ENCODE measurements around the gene TTC27. TPM values are rescaled to one million over a fixed set of nuclear protein-coding genes. Genes with fewer than 3 reads are reported as not detected.

TTC27 gene
- polyA plus RNA-seq, 1 donor from 2014 or later = 11.1 TPM

DNA sequence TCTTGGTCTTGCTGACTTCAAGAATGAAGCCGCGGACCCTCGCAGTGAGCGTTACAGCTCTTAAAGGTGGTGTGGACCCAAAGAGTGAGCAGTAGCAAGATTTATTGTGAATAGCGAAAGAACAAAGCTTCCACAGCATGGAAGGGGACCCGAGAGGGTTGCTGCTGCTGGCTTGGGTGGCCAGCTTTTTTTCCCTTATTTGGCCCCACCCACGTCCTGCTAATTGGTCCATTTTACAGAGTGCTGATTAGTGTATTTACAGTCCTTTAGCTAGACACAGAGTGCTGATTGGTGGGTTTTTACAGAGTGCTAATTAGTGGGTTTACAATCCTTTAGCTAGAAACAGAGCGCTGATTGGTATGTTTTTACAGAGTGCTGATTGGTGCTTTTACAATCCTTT is 230.9 kb downstream of the TTC27 start:
- no peaks in the 10 kb centered on the region for H4K20me1 ChIP-seq (ENCODE audit: insufficient read depth)
- H3K27ac ChIP-seq (ENCODE audit: low read length) = no peak overlapping the region
- H3K4me2 ChIP-seq (ENCODE audit: low read length) = no peak overlapping the region
- no peak overlapping the region for H3K4me3 ChIP-seq (ENCODE audit: low read length)
- H3K9me2 ChIP-seq (ENCODE audit: insufficient read depth, low read length) = no peaks in the 10 kb centered on the region
- no peaks in the 10 kb centered on the region for H3K36me3 ChIP-seq (ENCODE audit: insufficient read depth, low read length)
- H3K27me3 ChIP-seq (ENCODE audit: insufficient read depth, low read depth, low read length) = no peaks in the 10 kb centered on the region
- no peaks in the 10 kb centered on the region for H3F3A ChIP-seq (ENCODE audit: insufficient read depth, low read length, poor library complexity, severe bottlenecking)
- H3K9me3 ChIP-seq (ENCODE audit: low read length) = no peaks in the 10 kb centered on the region
- no peak overlapping the region for H2AFZ ChIP-seq (ENCODE audit: low read depth, low read length)
- H3K9ac ChIP-seq (ENCODE audit: low read length) = no peak overlapping the region
- no peaks in the 10 kb centered on the region for H3K79me2 ChIP-seq (replicated peaks; ENCODE audit: insufficient read depth, low read length)
- no peak for TF ChIP-seq TAF1 (IDR thresholded peaks at IDR 0.05; ENCODE audit: low read depth)
- TF ChIP-seq EZH2 (IDR thresholded peaks at IDR 0.05; ENCODE audit: borderline replicate concordance, insufficient read depth, low read length, poor library complexity, severe bottlenecking) = no peak
- TF ChIP-seq POLR2AphosphoS5 (IDR thresholded peaks at IDR 0.05) = no peak
- no peak for TF ChIP-seq RAD21 (conservative IDR thresholded peaks at IDR 0.05)

DNA sequence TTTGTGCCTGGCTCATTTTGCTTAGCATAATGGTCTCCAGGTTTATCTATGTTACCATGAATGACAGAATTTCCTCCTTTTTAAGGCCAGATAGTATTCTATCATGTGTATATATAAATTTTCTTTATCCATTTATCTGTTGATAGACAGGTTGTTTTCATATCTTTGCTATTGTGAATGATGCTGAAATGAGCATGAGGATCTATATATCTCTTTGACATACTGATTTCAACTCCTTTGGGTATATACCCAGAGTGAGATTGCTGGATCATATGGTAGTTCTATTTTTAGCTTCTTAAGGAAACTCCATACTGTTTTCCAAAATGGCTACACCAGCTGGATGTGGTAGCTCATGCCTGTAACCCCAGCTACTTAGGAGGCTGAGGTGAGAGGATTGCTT is 232.5 kb downstream of the TTC27 start:
- H3F3A ChIP-seq (ENCODE audit: insufficient read depth, low read length, poor library complexity, severe bottlenecking) = no peaks in the 10 kb centered on the region
- H3K36me3 ChIP-seq (ENCODE audit: insufficient read depth, low read length) = no peaks in the 10 kb centered on the region
- no peak overlapping the region for H3K4me3 ChIP-seq (ENCODE audit: low read length)
- no peaks in the 10 kb centered on the region for H3K79me2 ChIP-seq (replicated peaks; ENCODE audit: insufficient read depth, low read length)
- H3K27ac ChIP-seq (ENCODE audit: low read length) = peak overlapping the region; percentile 43
- H3K9me3 ChIP-seq (ENCODE audit: low read length) = no peaks in the 10 kb centered on the region
- TF ChIP-seq RAD21 (conservative IDR thresholded peaks at IDR 0.05) (no peak), EP300 (conservative IDR thresholded peaks at IDR 0.05; ENCODE audit: poor library complexity, severe bottlenecking) (peak; percentile 92), POLR2AphosphoS5 (IDR thresholded peaks at IDR 0.05) (peak; percentile 86), REST (IDR thresholded peaks at IDR 0.05; ENCODE audit: borderline replicate concordance) (no peak), TAF1 (IDR thresholded peaks at IDR 0.05; ENCODE audit: low read depth) (no peak)
- TF ChIP-seq, protein P1, sequence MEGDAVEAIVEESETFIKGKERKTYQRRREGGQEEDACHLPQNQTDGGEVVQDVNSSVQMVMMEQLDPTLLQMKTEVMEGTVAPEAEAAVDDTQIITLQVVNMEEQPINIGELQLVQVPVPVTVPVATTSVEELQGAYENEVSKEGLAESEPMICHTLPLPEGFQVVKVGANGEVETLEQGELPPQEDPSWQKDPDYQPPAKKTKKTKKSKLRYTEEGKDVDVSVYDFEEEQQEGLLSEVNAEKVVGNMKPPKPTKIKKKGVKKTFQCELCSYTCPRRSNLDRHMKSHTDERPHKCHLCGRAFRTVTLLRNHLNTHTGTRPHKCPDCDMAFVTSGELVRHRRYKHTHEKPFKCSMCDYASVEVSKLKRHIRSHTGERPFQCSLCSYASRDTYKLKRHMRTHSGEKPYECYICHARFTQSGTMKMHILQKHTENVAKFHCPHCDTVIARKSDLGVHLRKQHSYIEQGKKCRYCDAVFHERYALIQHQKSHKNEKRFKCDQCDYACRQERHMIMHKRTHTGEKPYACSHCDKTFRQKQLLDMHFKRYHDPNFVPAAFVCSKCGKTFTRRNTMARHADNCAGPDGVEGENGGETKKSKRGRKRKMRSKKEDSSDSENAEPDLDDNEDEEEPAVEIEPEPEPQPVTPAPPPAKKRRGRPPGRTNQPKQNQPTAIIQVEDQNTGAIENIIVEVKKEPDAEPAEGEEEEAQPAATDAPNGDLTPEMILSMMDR (IDR thresholded peaks at IDR 0.05; ENCODE audit: poor library complexity, severe bottlenecking) = no peak
- H3K4me2 ChIP-seq (ENCODE audit: low read length) = no peak overlapping the region
- H3K9ac ChIP-seq (ENCODE audit: low read length) = no peak overlapping the region
- H2AFZ ChIP-seq (ENCODE audit: low read depth, low read length) = no peak overlapping the region
- no peaks in the 10 kb centered on the region for H3K9me2 ChIP-seq (ENCODE audit: insufficient read depth, low read length)
- H4K20me1 ChIP-seq (ENCODE audit: insufficient read depth) = no peaks in the 10 kb centered on the region
- no peaks in the 10 kb centered on the region for H3K27me3 ChIP-seq (ENCODE audit: insufficient read depth, low read depth, low read length)

DNA sequence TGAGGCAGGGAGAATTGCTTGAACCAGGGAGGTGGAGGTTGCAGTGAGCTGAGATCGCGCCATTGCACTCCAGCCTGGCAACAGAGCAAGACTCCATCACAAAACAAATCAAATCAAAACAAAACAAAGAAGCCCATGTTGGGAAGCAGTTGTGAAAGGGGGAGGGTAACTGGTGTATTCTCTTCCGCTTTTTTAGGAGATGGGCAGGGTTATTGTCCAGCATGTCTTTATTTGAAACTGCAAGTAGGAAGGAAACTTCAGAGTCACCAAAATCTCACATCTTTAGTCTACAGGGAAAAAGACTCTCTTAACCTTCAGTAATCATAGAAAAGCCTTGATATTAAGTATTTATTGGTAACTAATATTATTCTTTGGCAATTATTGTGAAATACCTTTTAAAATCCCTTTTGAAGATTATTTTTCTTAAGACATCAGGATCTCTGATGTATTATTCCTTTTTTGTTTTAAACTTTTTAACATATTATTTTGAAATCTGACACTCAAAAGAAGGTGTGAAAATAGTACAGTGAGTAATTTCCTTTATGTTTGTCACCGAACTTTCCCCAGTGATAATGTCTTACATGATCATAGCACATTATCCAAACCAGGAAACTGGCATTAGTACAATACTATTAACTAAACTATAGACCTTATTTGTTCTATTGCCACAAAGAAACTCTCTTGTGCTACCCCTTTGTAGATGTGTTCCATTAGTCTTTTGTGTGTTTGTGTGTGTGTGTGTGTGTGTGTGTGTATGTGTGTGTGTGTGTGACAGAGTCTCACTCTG is 234.6 kb downstream of the TTC27 start:
- no peak overlapping the region for H3K4me2 ChIP-seq (ENCODE audit: low read length)
- no peak overlapping the region for H3K9ac ChIP-seq (ENCODE audit: low read length)
- no peak overlapping the region for H3K4me3 ChIP-seq (ENCODE audit: low read length)
- no peaks in the 10 kb centered on the region for H3F3A ChIP-seq (ENCODE audit: insufficient read depth, low read length, poor library complexity, severe bottlenecking)
- H4K20me1 ChIP-seq (ENCODE audit: insufficient read depth) = no peaks in the 10 kb centered on the region
- H3K9me2 ChIP-seq (ENCODE audit: insufficient read depth, low read length) = no peaks in the 10 kb centered on the region
- H3K36me3 ChIP-seq (ENCODE audit: insufficient read depth, low read length) = no peaks in the 10 kb centered on the region
- H3K27ac ChIP-seq (ENCODE audit: low read length) = no peak overlapping the region
- H3K9me3 ChIP-seq (ENCODE audit: low read length) = no peaks in the 10 kb centered on the region
- no peak overlapping the region for H2AFZ ChIP-seq (ENCODE audit: low read depth, low read length)
- no peaks in the 10 kb centered on the region for H3K79me2 ChIP-seq (replicated peaks; ENCODE audit: insufficient read depth, low read length)
- no peaks in the 10 kb centered on the region for H3K27me3 ChIP-seq (ENCODE audit: insufficient read depth, low read depth, low read length)
- TF ChIP-seq REST (IDR thresholded peaks at IDR 0.05; ENCODE audit: borderline replicate concordance) (no peak), EP300 (conservative IDR thresholded peaks at IDR 0.05; ENCODE audit: poor library complexity, severe bottlenecking) (no peak), TAF1 (IDR thresholded peaks at IDR 0.05; ENCODE audit: low read depth) (no peak), MXI1 (conservative IDR thresholded peaks at IDR 0.05; ENCODE audit: poor library complexity, severe bottlenecking) (no peak), RAD21 (conservative IDR thresholded peaks at IDR 0.05) (no peak), EZH2 (IDR thresholded peaks at IDR 0.05; ENCODE audit: borderline replicate concordance, insufficient read depth, low read length, poor library complexity, severe bottlenecking) (no peak), SMC3 (conservative IDR thresholded peaks at IDR 0.05; ENCODE audit: poor library complexity) (no peak)
- TF ChIP-seq, protein P1 (IDR thresholded peaks at IDR 0.05; ENCODE audit: poor library complexity, severe bottlenecking) = no peak

Measured in neural cell (in vitro differentiated cells).